Measurements from ENCODE around the gene LRMDA.

LRMDA gene

DNA sequence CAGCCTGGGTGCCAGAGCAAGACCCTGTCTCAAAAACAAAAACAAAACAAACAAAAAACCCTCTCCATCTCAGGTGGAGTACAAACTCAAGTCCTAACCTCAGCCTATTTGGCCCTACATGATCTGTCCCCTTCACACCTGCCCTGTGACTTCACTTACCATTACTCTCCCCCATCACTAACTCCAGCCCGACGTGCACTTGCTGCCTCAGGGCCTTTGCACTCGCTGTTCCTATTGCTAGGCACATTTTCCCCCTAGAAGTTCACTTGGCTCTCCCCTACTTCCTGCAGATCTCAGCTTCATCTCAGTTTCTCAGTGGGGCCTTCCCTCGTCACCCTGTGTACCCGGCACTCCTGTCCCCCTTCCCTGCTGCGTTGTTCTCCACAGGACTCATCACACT, 8.5 kb upstream of the LRMDA start:
- TF ChIP-seq CREB1 (IDR thresholded peaks at IDR 0.05; ENCODE audit: low read depth) (no peak), CEBPB (IDR thresholded peaks at IDR 0.05) (no peak), TEAD4 (IDR thresholded peaks at IDR 0.05) (no peak), NFIC (IDR thresholded peaks at IDR 0.05) (no peak), YY1 (IDR thresholded peaks at IDR 0.05; ENCODE audit: low read depth) (no peak), ZBTB7A (IDR thresholded peaks at IDR 0.05; ENCODE audit: low read depth) (no peak), RAD21 (IDR thresholded peaks at IDR 0.05; ENCODE audit: low read depth) (no peak), FOXM1 (IDR thresholded peaks at IDR 0.05; ENCODE audit: borderline replicate concordance, low read depth) (no peak), TCF12 (IDR thresholded peaks at IDR 0.05; ENCODE audit: low read depth) (no peak), TAF1 (IDR thresholded peaks at IDR 0.05; ENCODE audit: low read depth) (no peak)

DNA sequence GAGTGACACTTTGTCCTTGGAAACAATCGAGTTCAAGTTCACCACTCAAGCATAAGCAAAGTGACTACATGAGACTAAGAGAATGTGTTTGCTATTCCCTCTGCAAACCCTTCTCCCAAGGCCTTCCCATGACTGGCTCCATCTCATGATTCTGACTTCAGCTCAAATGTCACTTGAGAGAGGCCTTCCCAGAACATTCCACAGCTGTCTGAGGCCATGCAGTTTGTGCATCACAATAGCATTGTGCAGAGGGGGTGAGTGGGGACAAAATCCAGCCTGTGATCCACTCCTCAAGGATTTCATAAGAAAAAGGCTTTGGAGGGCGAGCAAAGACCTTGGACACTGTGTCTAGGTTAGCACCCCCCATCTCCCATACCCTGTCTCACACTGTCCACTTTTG, 6.9 kb upstream of the LRMDA start:
- TF ChIP-seq YY1 (IDR thresholded peaks at IDR 0.05; ENCODE audit: low read depth): no peak

DNA sequence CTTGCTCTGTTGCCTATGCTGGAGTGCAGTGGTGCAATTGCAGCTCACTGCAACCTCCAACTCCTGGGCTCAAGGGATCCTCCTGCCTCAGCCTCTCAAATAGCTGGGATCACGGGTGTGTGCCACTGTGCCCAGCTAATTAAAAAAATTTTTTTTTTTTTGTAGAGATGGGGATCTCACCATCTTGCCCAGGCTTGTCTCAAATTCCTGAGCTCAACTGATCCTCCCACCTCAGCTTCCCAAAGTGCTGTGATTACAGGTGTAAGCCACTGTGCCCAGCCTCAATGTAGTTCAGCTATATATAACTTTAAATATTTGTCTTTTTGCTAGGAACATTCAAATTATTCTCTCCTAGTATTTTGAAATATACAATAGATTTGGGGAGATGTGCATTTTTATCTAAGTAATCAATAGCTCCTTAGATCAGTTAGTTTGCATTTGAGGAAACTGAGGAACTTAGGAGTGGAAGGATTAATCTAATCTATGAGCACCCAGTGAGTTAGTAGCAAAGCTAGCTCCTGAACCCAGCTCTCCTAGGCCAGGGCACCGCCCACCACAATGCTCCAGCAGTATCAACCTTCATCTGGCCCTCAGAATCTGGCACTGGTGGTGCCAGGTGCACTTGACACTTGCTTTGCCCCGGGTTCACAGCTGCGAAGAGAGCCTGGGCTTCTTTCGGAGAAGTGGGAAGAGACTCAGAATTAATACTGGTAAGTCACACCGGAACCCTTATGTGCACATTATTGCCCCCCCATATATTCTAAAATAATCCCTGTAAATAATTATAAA, 5.9 kb upstream of the LRMDA start:
- no peak for TF ChIP-seq YY1 (IDR thresholded peaks at IDR 0.05; ENCODE audit: low read depth)
- no peak for TF ChIP-seq EGR1 (IDR thresholded peaks at IDR 0.05)
- no peak for TF ChIP-seq EP300 (IDR thresholded peaks at IDR 0.05; ENCODE audit: borderline replicate concordance)
- TF ChIP-seq TEAD4 (IDR thresholded peaks at IDR 0.05): no peak
- no peak for TF ChIP-seq TCF12 (IDR thresholded peaks at IDR 0.05; ENCODE audit: low read depth)
- no peak for TF ChIP-seq NFIC (IDR thresholded peaks at IDR 0.05)
- TF ChIP-seq, protein P1, sequence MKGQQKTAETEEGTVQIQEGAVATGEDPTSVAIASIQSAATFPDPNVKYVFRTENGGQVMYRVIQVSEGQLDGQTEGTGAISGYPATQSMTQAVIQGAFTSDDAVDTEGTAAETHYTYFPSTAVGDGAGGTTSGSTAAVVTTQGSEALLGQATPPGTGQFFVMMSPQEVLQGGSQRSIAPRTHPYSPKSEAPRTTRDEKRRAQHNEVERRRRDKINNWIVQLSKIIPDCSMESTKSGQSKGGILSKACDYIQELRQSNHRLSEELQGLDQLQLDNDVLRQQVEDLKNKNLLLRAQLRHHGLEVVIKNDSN (IDR thresholded peaks at IDR 0.05): no peak
- no peak for TF ChIP-seq ZBTB7A (IDR thresholded peaks at IDR 0.05; ENCODE audit: low read depth)
- TF ChIP-seq FOXM1 (IDR thresholded peaks at IDR 0.05; ENCODE audit: borderline replicate concordance, low read depth): no peak
- no peak for TF ChIP-seq RAD21 (IDR thresholded peaks at IDR 0.05; ENCODE audit: low read depth)

DNA sequence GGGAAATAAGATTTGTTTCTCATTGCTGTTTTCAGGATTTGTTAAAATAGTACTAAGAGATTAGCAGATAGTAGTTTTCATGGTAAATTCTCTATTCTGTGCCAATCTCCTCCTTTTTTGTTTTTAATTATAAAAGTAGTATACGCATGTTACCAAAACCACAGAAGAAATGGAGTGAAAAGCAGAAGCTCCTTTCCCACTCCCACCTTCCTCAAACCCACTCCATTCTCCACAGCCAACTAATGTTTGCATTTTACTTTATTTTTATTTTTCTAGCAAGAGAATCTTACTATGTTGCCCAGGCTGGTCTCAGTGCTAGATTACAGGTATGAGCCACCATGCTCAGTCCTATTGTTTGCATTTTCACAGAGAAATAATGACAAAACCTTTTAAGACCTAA, 4.5 kb upstream of the LRMDA start:
- TF ChIP-seq TEAD4 (IDR thresholded peaks at IDR 0.05): no peak
- TF ChIP-seq EGR1 (IDR thresholded peaks at IDR 0.05): no peak
- TF ChIP-seq ZBTB7A (IDR thresholded peaks at IDR 0.05; ENCODE audit: low read depth): no peak
- TF ChIP-seq, protein P2, sequence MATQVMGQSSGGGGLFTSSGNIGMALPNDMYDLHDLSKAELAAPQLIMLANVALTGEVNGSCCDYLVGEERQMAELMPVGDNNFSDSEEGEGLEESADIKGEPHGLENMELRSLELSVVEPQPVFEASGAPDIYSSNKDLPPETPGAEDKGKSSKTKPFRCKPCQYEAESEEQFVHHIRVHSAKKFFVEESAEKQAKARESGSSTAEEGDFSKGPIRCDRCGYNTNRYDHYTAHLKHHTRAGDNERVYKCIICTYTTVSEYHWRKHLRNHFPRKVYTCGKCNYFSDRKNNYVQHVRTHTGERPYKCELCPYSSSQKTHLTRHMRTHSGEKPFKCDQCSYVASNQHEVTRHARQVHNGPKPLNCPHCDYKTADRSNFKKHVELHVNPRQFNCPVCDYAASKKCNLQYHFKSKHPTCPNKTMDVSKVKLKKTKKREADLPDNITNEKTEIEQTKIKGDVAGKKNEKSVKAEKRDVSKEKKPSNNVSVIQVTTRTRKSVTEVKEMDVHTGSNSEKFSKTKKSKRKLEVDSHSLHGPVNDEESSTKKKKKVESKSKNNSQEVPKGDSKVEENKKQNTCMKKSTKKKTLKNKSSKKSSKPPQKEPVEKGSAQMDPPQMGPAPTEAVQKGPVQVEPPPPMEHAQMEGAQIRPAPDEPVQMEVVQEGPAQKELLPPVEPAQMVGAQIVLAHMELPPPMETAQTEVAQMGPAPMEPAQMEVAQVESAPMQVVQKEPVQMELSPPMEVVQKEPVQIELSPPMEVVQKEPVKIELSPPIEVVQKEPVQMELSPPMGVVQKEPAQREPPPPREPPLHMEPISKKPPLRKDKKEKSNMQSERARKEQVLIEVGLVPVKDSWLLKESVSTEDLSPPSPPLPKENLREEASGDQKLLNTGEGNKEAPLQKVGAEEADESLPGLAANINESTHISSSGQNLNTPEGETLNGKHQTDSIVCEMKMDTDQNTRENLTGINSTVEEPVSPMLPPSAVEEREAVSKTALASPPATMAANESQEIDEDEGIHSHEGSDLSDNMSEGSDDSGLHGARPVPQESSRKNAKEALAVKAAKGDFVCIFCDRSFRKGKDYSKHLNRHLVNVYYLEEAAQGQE (IDR thresholded peaks at IDR 0.05; ENCODE audit: low read depth): no peak
- no peak for TF ChIP-seq FOXM1 (IDR thresholded peaks at IDR 0.05; ENCODE audit: borderline replicate concordance, low read depth)
- TF ChIP-seq TAF1 (IDR thresholded peaks at IDR 0.05; ENCODE audit: low read depth): no peak
- no peak for TF ChIP-seq YY1 (IDR thresholded peaks at IDR 0.05; ENCODE audit: low read depth)
- no peak for TF ChIP-seq TCF12 (IDR thresholded peaks at IDR 0.05; ENCODE audit: low read depth)
- TF ChIP-seq, protein P1 (IDR thresholded peaks at IDR 0.05): no peak
- TF ChIP-seq, protein P3, sequence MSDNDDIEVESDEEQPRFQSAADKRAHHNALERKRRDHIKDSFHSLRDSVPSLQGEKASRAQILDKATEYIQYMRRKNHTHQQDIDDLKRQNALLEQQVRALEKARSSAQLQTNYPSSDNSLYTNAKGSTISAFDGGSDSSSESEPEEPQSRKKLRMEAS (IDR thresholded peaks at IDR 0.05): no peak
- no peak for TF ChIP-seq CREB1 (IDR thresholded peaks at IDR 0.05; ENCODE audit: low read depth)

DNA sequence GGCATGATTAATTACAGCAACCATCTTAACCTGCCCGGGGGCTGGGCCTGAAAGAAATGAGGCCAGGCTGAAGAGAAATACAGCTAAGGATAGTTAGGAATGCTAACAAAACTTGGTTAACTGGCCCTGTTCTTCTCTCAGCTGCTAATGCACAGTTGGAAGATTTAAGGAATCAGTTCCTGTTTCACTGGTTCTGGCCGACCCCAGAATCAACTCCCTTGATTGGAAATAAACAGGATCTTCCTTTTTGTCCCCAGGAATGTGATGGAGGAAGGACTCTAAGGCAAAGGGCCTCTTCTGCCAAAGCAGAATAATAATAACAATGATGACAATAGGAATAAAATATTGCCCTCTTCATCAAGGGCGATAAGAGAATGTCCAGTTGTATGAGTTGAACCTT, 3.5 kb upstream of the LRMDA start:
- TF ChIP-seq RAD21 (IDR thresholded peaks at IDR 0.05; ENCODE audit: low read depth) (no peak), EP300 (IDR thresholded peaks at IDR 0.05; ENCODE audit: borderline replicate concordance) (no peak)

DNA sequence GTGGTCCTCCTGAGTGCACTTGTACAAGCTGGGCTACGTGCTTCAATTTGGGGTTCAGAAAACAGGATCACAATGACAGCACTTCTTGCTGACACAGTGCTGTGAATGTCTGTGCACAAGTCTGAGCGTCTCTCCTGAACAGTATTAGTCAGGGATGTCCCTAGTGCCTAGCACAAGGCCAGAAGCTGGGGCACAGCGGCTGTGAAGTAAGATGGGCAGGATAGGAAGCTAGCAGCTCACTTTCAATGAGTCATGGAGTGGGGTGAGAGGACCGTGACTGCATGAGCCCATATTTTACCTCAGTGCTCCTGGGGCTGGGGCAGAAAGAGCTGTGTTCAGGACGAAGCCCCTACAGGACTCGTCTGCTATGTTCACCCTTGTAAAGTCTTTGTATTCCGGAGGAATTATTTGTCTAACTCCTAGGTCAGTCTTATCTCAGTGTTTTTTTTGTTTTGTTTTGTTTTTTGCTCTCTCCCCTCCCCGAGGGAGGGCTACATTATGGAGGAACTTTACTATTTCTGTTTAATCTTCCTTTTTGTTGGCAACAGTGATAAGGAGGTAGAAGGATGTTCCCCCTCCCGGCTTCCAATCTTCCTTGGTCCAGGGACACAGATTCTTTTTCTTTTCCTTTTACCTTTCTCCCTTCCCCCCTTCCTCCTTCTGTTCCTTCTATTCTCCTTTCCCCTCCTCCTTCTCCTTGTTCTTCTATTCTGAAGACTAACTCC, 2.8 kb upstream of the LRMDA start:
- no peak for TF ChIP-seq YY1 (IDR thresholded peaks at IDR 0.05; ENCODE audit: low read depth)
- TF ChIP-seq RAD21 (IDR thresholded peaks at IDR 0.05; ENCODE audit: low read depth): no peak
- TF ChIP-seq EGR1 (IDR thresholded peaks at IDR 0.05): no peak
- no peak for TF ChIP-seq TCF12 (IDR thresholded peaks at IDR 0.05; ENCODE audit: low read depth)
- no peak for TF ChIP-seq TEAD4 (IDR thresholded peaks at IDR 0.05)
- TF ChIP-seq, protein P2 (IDR thresholded peaks at IDR 0.05; ENCODE audit: low read depth): no peak
- no peak for TF ChIP-seq EP300 (IDR thresholded peaks at IDR 0.05; ENCODE audit: borderline replicate concordance)
- no peak for TF ChIP-seq CEBPB (IDR thresholded peaks at IDR 0.05)
- TF ChIP-seq ZBTB7A (IDR thresholded peaks at IDR 0.05; ENCODE audit: low read depth): no peak
- no peak for TF ChIP-seq CREB1 (IDR thresholded peaks at IDR 0.05; ENCODE audit: low read depth)
- TF ChIP-seq, protein P1 (IDR thresholded peaks at IDR 0.05): no peak
- no peak for TF ChIP-seq TAF1 (IDR thresholded peaks at IDR 0.05; ENCODE audit: low read depth)
- TF ChIP-seq, protein P3 (IDR thresholded peaks at IDR 0.05): no peak
- no peak for TF ChIP-seq NFIC (IDR thresholded peaks at IDR 0.05)
- TF ChIP-seq FOXM1 (IDR thresholded peaks at IDR 0.05; ENCODE audit: borderline replicate concordance, low read depth): no peak

All from Ishikawa (cell line).